Activated CD8-positive, alpha-beta memory T cell treated with anti-CD3 and anti-CD28 coated beads for 24 hours (primary cell): ENCODE measurements around the gene PTBP2.
A peak's percentile ranks its signal among the peaks of the same experiment; 100 is the strongest.

ENCODE experiments used
- DNase-seq: peaks from one replicate; pipeline ENCODE4 v3.0.0-alpha.2; 2020

PTBP2 gene

DNA sequence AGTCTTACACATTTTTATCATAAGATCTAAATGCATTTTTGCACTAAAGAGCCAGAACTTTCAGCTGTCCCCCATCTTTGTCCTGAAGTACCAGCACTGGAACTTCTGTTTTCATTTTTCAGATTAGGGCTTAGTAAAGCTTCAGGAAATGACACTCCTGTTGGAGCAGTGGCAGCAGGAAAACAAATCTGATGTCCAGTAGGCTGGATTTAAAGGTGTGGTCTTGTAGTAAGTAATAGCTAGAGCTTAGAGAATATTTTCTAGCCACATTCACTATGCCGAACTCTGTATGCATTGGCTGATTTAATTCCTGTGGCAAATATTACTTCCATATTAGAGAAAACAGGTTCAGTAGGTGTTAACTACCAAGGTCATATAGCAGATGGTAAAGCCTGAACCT lies 103.6 kb downstream of the PTBP2 start:
- no peak for DNase-seq

DNA sequence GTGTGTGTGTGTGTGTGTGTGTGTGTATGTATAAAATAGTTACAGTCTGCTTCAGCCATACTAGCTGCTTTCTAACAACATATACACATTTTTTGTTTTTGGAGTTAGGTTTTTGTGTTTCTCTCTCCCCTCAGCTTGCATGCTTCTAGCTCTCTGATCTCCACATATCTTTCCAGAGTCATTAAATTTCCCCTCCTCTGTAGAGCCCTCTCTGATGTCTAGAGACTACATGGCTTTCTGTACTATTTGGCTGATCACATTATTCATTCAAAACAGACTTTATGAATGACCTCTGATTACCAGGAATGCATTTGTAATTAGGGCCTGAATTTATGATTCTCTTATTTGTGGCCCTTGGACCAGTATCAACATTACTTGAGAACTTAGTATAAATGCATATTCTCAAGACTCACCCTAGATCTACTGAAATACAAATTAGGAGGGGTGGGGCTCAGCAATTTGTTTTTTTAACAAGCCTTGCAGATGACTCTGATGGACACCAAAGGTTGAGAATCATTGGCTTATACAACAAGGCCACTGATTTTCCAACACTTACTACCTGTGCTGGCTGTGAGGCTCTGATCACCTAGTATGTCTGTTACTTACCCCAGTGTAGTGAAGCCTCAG lies 104.5 kb downstream of the PTBP2 start:
- no peak for DNase-seq

DNA sequence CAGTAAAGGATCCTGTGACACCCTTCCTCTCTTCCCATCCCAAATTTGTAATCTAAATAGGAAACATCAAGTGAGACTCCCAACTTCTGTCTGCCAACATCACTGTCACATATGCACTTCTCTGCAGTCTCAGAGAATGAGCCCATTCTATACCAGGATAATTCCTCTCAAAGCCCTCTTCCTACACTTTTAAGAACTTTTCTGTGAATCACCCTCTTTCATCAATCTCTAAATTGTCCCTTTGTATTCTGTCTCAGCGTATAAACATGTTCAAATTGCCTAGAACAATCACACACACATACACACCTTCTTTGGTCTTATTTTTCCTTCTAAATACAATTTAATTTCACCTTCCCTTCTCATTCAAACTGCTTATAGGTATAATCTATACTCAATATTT lies 111.8 kb downstream of the PTBP2 start:
- no peak for DNase-seq

DNA sequence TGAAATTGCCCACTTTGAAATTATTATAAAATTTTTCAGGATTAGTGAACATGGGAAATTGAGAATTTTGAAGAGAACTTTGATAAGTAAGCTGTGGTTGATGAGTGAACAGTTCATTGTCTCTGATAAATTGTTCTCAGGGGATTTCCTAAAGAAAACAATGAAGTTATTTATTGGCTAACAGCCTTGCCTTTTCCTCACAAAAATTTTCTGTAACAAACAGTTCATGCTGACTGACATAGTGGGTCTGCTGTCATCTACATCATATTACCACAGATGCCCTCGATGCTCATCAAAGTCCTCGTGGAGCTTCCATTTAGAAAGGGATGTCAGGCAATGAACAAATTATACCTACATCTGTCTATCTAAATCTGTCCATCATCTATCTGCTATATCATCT lies 113.4 kb downstream of the PTBP2 start:
- no peak for DNase-seq

DNA sequence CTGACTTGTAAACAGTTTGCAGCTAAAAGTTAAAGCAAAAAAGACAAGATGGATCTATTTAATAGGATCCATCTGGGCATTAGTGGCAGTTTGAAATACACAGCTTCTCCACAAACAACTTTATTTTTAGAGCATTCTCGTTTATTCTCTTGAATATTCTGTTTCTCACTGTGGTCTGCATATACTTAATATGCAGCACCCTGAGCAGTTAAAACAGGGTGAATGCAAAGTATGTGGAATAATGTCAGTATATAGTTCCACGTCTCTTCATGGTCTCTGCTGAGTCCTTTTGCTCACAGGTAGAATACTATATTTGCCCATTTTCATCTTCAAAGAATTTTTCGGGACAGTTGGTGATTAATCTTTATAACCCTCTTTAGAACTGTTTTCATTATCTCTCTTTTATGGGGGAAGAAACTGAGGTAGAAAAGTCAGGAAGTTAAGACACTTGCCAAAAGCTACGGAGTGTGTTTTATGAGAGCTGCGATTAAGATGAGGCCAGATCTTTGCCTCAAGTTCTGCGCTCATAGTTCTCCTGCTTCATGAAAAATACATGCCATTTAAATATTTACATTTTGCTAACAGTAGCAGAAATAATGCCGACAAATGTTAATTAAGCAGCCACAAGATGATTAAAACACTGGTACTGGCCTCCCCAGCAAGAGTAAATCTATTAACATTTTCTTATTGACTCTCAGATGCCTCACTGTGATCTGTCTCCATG lies 115.6 kb downstream of the PTBP2 start:
- DNase-seq = no peak

DNA sequence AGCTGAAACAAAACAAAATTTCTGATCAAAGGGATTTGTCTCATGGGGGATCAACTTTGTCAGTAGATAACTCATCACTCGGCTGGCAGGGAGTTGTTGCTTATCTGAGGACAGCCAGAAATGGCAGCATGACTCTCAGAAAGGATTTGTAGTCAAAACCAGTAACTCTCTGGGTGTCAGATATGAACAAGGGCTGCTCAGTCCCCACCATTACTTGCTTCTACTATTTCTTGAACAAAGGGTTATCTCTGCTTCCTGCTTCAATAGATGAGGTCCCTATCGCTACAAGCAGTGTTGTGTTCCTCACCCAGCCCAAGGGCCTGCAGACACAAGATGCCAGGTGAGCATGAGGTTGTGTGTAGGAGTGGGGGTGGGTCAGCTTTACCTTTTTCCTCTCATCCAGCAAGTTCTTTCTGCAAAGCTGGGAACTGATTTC lies 116.2 kb downstream of the PTBP2 start:
- DNase-seq = no peak

DNA sequence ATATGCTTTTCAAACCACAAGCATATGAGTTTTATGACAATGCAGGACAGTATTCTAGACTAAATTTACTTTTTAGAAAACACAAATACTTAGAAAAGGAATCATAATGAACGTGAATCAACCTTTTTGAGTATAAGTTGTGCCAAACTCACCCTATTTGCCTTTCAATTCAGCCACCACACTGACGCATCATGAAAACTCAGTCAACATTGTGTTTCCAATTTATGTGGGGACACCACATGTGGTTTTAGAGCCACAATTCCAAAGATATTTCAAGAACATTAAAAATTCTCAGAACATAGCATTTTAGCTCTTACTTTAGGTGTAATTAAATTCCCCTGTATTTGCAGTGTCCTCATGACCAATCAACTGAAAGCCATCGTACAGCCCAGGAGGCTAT lies 118.8 kb downstream of the PTBP2 start:
- DNase-seq = no peak

DNA sequence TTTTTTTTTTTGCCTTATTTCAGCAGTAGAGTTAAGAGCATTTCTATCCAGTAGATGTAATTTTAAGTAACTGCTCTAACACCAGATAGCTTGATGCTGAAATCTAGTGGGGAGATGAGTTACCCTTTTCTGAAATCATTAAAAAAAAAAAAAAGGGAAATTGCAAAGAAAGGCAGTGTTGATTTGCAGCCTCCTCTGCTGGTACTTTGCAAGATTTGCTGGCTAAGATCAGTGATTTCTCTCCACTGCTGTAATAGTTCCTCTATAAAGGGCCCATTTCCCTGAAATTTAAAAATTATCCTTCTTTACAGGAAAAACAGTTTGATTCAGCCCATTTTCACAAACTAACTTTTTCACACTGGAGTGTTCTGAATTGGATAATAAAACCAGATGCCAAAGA lies 120.6 kb downstream of the PTBP2 start:
- DNase-seq = no peak

DNA sequence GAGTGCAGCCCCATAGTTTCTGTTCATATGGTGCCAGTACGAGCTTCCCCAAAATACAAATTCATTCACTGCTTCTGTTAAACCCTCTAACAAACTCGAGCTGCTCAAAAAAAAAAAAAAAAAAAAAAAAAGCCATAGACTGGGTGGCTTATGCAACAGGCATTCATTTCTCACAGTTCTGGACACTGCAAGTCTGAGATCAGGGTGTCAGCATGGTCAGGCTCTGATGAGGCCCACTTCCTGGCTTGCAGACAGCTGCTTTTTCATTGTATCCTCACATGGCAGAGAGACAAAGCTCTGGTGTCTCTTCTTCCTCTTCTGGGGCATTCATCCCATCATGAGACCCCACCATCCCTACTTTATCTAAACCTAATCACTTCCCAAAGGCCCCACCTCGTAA lies 121.6 kb downstream of the PTBP2 start:
- DNase-seq = no peak

DNA sequence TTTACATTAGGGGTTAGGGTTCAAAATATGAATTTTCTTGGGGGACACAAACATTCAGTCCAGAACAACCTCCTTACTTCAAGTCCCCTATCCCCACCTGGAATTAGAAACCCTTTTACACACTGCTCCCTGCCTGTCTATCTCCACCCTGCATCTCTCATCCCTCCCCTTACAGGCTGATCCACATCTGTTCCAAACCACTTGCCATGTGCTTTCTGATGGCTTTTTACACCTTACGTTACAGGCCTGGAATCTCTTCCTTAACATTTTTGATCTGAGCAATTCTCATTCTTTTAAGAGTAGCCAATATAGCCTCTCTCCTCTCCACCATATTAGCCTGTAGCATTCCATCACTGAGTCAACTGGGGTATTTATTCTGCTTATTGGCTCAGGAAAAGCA lies 122.0 kb downstream of the PTBP2 start:
- no peak for DNase-seq

DNA sequence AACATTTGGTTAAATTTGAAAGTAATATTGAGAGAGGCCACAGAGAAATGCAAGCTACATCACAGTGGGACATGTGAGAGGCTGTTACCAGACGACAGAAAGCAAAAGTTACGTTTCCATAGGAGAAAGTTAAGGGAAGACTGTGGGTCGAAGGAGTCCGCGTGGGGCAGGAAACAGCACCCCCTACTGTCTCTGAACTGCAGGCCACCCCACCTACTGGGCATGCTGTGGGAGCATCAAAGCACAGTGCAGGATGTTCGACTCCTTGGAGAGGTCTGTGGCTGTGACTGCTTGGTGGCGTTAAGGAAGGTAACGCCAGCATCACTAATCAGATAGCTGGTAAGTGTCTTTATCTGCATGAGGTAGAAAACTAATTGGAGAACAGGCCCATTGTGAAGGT lies 123.9 kb downstream of the PTBP2 start:
- DNase-seq = peak; percentile 57

DNA sequence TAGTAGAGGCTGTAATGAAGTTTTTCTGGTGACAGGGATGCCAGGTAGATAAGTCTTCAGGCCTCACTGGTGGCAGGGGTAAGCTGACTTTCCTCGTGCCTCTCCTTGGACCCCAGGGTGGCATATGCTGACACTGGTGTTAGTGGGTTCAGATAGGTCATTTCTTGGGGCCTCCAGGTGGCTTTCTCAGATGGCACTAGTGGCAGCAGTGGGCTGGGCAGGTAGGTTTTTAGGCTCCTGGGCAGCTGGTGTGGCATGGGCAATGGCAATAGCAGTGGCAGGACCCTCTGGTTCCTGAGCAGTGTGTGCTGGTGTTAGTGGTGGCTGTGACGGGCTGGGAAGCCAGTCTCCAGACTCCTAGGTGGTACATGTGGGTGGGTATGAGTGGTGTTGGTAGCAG lies 140.3 kb downstream of the PTBP2 start:
- DNase-seq = no peak

DNA sequence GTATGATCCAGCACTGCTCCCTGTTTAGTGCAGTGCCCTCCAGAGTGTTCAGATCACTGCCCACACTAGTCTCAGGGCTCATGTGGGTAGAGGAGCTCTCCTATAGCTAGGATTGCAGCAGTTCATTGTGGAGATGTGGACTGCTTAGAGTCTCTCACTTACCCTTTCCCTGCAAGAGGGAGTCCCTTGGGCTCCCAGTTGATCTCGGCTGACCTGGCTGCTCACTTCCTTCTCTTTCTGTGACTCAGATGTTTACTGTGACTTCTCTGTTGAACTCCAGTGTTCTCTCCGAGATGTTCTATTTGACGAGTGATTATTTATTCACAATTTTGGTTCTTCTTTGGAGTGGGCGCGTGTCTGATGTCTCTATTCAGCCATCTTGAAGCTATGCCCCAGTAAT lies 141.9 kb downstream of the PTBP2 start:
- no peak for DNase-seq
